Measurements from ENCODE around the gene DARS1.
"Not testable (repeated sequence)": the region's sequence is repeated elsewhere in the genome, so short reads cannot be mapped to it uniquely, and the experiment has no call there.

DARS1 gene

GRCh38 chr2:135890835-135891234 is 94.6 kb downstream of the DARS1 start:
- DNase-seq (ENCODE audit: extremely low read depth in 1 of 2, low read depth in 1 of 2) = no peak

- no peak for DNase-seq (ENCODE audit: extremely low read depth in 1 of 2, low read depth in 1 of 2)
Measured at GRCh38 chr2:135890149-135890548, 95.3 kb downstream of the DARS1 start.

- not testable (repeated sequence) for DNase-seq (ENCODE audit: extremely low read depth in 1 of 2, low read depth in 1 of 2)
Measured at GRCh38 chr2:135888587-135888986, 96.8 kb downstream of the DARS1 start.

GRCh38 chr2:135885709-135886108 is 99.7 kb downstream of the DARS1 start:
- no peak for DNase-seq (ENCODE audit: extremely low read depth in 1 of 2, low read depth in 1 of 2)

GRCh38 chr2:135882415-135882814 is 103.0 kb downstream of the DARS1 start:
- no peak for DNase-seq (ENCODE audit: extremely low read depth in 1 of 2, low read depth in 1 of 2)

GRCh38 chr2:135876770-135877169 is 108.7 kb downstream of the DARS1 start:
- not testable (repeated sequence) for DNase-seq (ENCODE audit: extremely low read depth in 1 of 2, low read depth in 1 of 2)

- peak; percentile 93 to 96 for DNase-seq (ENCODE audit: extremely low read depth in 1 of 2, low read depth in 1 of 2)
Measured at GRCh38 chr2:135876066-135876711, 109.2 kb downstream of the DARS1 start, which contains the start of gene MCM6. TSS of gene MCM6 (minus strand) at chr2:135876443. CDS start at chr2:135876365, 78 bp downstream.

GRCh38 chr2:135875491-135876065 is 109.8 kb downstream of the DARS1 start:
- peak; percentile 43 to 52 for DNase-seq (ENCODE audit: extremely low read depth in 1 of 2, low read depth in 1 of 2)

- no peak for DNase-seq (ENCODE audit: extremely low read depth in 1 of 2, low read depth in 1 of 2)
Measured at GRCh38 chr2:135874777-135875365, 110.6 kb downstream of the DARS1 start.

GRCh38 chr2:135870571-135870970 is 114.9 kb downstream of the DARS1 start:
- no peak for DNase-seq (ENCODE audit: extremely low read depth in 1 of 2, low read depth in 1 of 2)

GRCh38 chr2:135863233-135863632 is 122.2 kb downstream of the DARS1 start:
- DNase-seq (ENCODE audit: extremely low read depth in 1 of 2, low read depth in 1 of 2) = no peak

- DNase-seq (ENCODE audit: extremely low read depth in 1 of 2, low read depth in 1 of 2) = no peak
Measured at GRCh38 chr2:135862718-135863117, 122.7 kb downstream of the DARS1 start.
